Testis (tissue), 3 donors: ENCODE data around the gene ACY1. TPM values are rescaled to one million over a fixed set of nuclear protein-coding genes. Genes with fewer than 3 reads are reported as not detected.

ENCODE experiments used
- DNase-seq: peaks from one replicate; pipeline ENCODE4 v3.0.0-alpha.2; 2019
- H3K27ac ChIP-seq, 2 donors: fragments of 200-600 bp; sonication (generic); one replicate each; pipeline ENCODE4 v1.5.1; 2019
- H3K27me3 ChIP-seq: fragments of 200-600 bp; sonication (generic); one replicate; pipeline ENCODE4 v1.5.1; 2019
- H3K36me3 ChIP-seq: fragments of 200-600 bp; sonication (generic); one replicate; pipeline ENCODE4 v1.5.1; 2017; ENCODE audit warnings: low read depth; ENCODE audit errors: missing control alignments
- H3K4me1 ChIP-seq: fragments of 200-600 bp; sonication (generic); one replicate; pipeline ENCODE4 v1.5.1; 2019
- H3K4me3 ChIP-seq, 2 donors: fragments of 200-600 bp; sonication (generic); one replicate each; pipeline ENCODE4 v1.5.1; 2017 to 2019
- H3K9me3 ChIP-seq: fragments of 200-600 bp; sonication (generic); one replicate; pipeline ENCODE4 v1.5.1; 2017
- CTCF ChIP-seq, 3 experiments: fragments of 450-650 bp in 2 of 3; fragments of 200-600 bp in 1 of 3; sonication (generic) in 1 of 3; IDR thresholded peaks; one replicate each; pipeline ENCODE4 v1.5.1; 2016 to 2019; ENCODE audit warnings: antibody characterized with exemption in 3 of 3, mild to moderate bottlenecking in 2 of 3, moderate library complexity in 1 of 3
- POLR2A ChIP-seq: fragments of 450-650 bp; IDR thresholded peaks from one replicate; pipeline ENCODE4 v1.6.1; 2017; ENCODE audit warnings: antibody characterized with exemption, mild to moderate bottlenecking, moderate library complexity
- WGBS, 2 donors: methylation state at CpG; one replicate each; pipeline ENCODE4 v1.1.5; 2018; 5-methylcytosine and 5-hydroxymethylcytosine counted together
- intact Hi-C: fragments of 100-400 bp; cut with DNase I; formaldehyde crosslinking; loops from one replicate; pipeline ENCODE4 v1.15.1; 2023; ENCODE audit warnings: low total_unique reads
- polyA plus RNA-seq: library from polyadenylated mRNA; stranded (reverse); fragments of 350-450 nt; fragmentation: Illumina TruSeq; extraction: RNeasy Lipid Tissue Mini Kit (QIAGEN cat#74804); gene quantifications from one replicate; pipeline ENCODE4 v1.2.3, GENCODE V29; 2014; ENCODE audit warnings: low read depth, low replicate concordance; ENCODE audit not compliant: insufficient read depth
- total RNA-seq, 2 donors: library from RNA; depleted of rRNA; stranded (reverse); fragments of >200 nt; gene quantifications; one replicate each; pipeline ENCODE4 v1.2.3, GENCODE V29; 2016

ACY1 gene
- total and polyA plus RNA-seq, 3 donors from 2014 or later = 16.0 to 26.7 (median 17.1) TPM

GRCh38 chr3:51947215-51947900 lies 36.0 kb upstream of the ACY1 start:
- Histone ChIP-seq H3K9me3 (no peaks in the 10 kb centered on the region), H3K4me3 (no peak overlapping the region), H3K36me3 (no peaks in the 10 kb centered on the region), H3K27me3 (no peaks in the 10 kb centered on the region), H3K4me1 (peaks cover 9% of the 10 kb centered on the region), H3K27ac (no peak overlapping the region)
- 78 to 85% methylated on average over 12 to 13 of the region's 13 CpGs for WGBS, 2 donors
- intact Hi-C loops = no loop called here
- TF ChIP-seq CTCF (IDR thresholded peaks at IDR 0.05) (no peak), POLR2A (no peak)
- no peak for DNase-seq

DNA sequence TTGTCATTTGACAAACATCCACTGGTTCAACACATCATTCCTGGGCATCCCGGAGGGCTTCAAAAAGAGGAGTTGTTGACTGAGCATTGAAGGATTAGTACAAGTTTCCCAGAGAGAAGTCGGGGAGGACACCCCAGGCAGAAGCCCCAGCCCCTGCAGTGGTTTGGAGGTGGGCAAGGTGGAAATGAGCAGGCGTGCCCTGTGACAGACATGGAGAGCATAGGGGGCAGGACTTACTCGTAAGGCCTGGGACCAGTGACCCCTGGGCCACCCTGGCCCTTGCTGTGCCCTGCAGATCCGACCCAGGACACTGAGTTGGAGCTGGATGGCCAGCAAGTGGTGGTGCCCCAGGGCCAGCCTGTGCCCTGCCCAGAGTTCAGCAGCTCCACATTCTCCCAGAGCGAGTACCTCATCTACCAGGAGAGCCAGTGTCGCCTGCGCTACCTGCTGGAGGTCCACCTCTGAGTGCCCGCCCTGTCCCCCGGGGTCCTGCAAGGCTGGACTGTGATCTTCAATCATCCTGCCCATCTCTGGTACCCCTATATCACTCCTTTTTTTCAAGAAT lies 35.2 kb upstream of the ACY1 start:
- Histone ChIP-seq H3K4me3 (no peak overlapping the region), H3K36me3 (no peaks in the 10 kb centered on the region), H3K4me1 (peaks cover 2% of the 10 kb centered on the region), H3K27me3 (no peaks in the 10 kb centered on the region), H3K9me3 (no peaks in the 10 kb centered on the region), H3K27ac (no peak overlapping the region)
- 92 to 100% methylated on average over 7 to 9 of the region's 10 CpGs for WGBS, 2 donors
- no peak for TF ChIP-seq POLR2A
- no peak for TF ChIP-seq CTCF (IDR thresholded peaks at IDR 0.05)
- no peak for DNase-seq
- intact Hi-C loops = no loop called here

- no peaks in the 10 kb centered on the region for H3K36me3 ChIP-seq
- TF ChIP-seq POLR2A (no peak), CTCF (IDR thresholded peaks at IDR 0.05) (no peak)
- no peak overlapping the region for H3K4me3 ChIP-seq
- no peak overlapping the region for H3K27ac ChIP-seq
- no peak for DNase-seq
- intact Hi-C loops = no loop called here
- no peaks in the 10 kb centered on the region for H3K9me3 ChIP-seq
- no peaks in the 10 kb centered on the region for H3K27me3 ChIP-seq
- no peaks in the 10 kb centered on the region for H3K4me1 ChIP-seq
- 91 to 100% methylated on average over 4 to 5 of the region's 5 CpGs for WGBS, 2 donors
These were observed 34.2 kb upstream of the ACY1 start for GRCh38 chr3:51949121-51949520.

DNA sequence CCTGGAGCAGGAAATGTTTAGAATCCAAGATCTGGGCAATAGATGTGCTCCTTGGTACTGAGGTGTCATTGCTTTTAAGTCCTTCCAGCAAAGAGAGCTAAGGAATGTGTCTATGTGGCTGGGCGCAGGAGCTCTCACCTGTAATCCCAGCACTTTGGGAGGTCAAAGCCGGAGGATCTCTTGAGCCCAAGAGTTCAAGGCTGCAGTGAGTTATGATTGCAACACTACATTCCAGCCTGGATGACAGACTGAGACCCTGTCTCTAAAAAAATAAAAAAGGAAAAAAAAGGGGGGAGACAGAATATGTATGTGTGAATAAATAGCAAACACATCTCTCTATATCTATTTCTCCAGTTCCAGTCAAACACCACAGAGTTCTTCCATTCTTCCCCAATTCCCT lies 32.4 kb upstream of the ACY1 start:
- H3K9me3 ChIP-seq = no peaks in the 10 kb centered on the region
- intact Hi-C loops = no loop called here
- DNase-seq = no peak
- TF ChIP-seq CTCF (IDR thresholded peaks at IDR 0.05) (no peak), POLR2A (no peak)
- H3K4me1 ChIP-seq = no peaks in the 10 kb centered on the region
- no peak overlapping the region for H3K4me3 ChIP-seq
- no peak overlapping the region for H3K27ac ChIP-seq
- 90 to 92% methylated on average over 2 of the region's 2 CpGs for WGBS, 2 donors
- H3K36me3 ChIP-seq = no peaks in the 10 kb centered on the region
- no peaks in the 10 kb centered on the region for H3K27me3 ChIP-seq

DNA sequence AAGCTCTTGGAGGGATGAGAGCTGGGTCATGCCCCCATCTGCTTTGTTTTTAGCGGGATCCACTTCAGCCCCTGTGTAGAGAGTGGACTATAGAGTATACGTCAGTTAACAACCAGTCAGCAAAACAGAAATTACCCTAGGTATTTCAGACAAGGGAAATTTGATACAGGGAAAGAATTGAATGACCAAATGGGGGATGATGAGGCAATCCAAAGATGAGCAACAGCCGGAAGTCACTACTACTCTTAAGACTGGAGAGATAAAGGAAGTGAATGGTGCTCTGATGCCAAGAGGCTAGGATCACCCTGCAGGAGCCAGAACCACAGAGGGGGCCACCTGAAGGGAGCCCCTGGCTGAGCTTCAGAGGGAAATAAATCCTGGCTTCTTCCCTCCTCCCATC lies 29.9 kb upstream of the ACY1 start:
- DNase-seq = no peak
- H3K4me3 ChIP-seq = no peak overlapping the region
- H3K27ac ChIP-seq = no peak overlapping the region
- H3K4me1 ChIP-seq = peaks cover 7% of the 10 kb centered on the region
- intact Hi-C loops = no loop called here
- TF ChIP-seq CTCF (IDR thresholded peaks at IDR 0.05) = no peak
- no peak for TF ChIP-seq POLR2A
- no peaks in the 10 kb centered on the region for H3K27me3 ChIP-seq
- 77 to 90% methylated on average over 3 of the region's 3 CpGs for WGBS, 2 donors
- H3K36me3 ChIP-seq = no peaks in the 10 kb centered on the region
- H3K9me3 ChIP-seq = no peaks in the 10 kb centered on the region
